Prostate gland (tissue), 2 donors: Measurements from ENCODE around the gene CDK1.

Source experiments
- POLR2A ChIP-seq: fragments of 450-650 bp; IDR thresholded peaks from one replicate; pipeline ENCODE4 v1.6.1; 2016; ENCODE audit warnings: antibody characterized with exemption, mild to moderate bottlenecking
- TF ChIP-seq, protein P1 (sequence below), 4 experiments: fragments of 200-600 bp in 2 of 4; fragments of 450-650 bp in 2 of 4; sonication (generic) in 2 of 4; IDR thresholded peaks; 1 replicate in 3 of 4; 2 replicates in 1 of 4; pipeline ENCODE4 v1.5.1; 2016 to 2019; ENCODE audit warnings: antibody characterized with exemption in 4 of 4, mild to moderate bottlenecking in 2 of 4, moderate library complexity in 2 of 4

DNA sequence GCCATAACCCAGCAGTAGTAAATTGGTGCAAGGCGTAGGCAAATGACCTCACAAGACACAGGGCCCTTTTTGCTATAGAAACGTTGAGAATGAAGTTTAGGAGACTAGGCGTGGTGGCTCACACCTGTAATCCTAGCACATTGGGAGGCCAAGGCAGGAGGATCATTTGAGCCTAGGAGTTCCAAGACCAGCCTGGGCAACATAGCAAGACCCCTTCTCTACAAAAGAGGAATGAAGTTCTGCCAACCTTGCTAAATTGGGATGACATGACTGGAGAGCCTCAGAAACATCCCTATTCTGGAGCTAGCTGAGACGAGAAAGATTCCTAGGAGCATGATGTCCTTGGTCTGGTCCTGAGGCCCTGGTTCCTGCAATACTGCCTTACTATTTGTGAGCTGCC, 20.6 kb downstream of the CDK1 start:
- TF ChIP-seq, protein P1, sequence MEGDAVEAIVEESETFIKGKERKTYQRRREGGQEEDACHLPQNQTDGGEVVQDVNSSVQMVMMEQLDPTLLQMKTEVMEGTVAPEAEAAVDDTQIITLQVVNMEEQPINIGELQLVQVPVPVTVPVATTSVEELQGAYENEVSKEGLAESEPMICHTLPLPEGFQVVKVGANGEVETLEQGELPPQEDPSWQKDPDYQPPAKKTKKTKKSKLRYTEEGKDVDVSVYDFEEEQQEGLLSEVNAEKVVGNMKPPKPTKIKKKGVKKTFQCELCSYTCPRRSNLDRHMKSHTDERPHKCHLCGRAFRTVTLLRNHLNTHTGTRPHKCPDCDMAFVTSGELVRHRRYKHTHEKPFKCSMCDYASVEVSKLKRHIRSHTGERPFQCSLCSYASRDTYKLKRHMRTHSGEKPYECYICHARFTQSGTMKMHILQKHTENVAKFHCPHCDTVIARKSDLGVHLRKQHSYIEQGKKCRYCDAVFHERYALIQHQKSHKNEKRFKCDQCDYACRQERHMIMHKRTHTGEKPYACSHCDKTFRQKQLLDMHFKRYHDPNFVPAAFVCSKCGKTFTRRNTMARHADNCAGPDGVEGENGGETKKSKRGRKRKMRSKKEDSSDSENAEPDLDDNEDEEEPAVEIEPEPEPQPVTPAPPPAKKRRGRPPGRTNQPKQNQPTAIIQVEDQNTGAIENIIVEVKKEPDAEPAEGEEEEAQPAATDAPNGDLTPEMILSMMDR (IDR thresholded peaks at IDR 0.05): no peak
- TF ChIP-seq POLR2A: no peak
